ENCODE data around the gene ZMYND8.
"Not testable (repeated sequence)": the region's sequence is repeated elsewhere in the genome, so short reads cannot be mapped to it uniquely, and the experiment has no call there.

The ZMYND8 gene

DNA sequence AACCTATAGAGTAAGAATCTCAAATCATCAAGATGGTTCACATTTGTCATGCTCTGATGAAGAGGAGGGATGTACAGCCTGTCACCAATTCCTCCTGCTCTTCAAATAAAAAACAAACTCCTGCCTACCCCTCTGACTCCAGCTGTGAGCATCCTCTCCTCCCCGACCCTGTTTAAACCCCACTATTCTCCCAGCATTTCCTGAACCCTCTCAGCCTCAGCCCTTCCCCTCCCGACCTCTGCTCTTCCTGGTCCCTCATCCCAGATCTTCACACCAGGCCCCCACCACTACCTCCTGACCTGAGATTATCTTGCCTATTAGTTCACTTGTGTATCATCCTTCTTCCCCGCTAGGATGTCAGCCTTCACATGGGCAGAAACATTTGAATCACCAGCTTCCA is 75.8 kb downstream of the ZMYND8 start:
- DNase-seq (ENCODE audit: low read depth) = no peak
- TF ChIP-seq, protein P1, sequence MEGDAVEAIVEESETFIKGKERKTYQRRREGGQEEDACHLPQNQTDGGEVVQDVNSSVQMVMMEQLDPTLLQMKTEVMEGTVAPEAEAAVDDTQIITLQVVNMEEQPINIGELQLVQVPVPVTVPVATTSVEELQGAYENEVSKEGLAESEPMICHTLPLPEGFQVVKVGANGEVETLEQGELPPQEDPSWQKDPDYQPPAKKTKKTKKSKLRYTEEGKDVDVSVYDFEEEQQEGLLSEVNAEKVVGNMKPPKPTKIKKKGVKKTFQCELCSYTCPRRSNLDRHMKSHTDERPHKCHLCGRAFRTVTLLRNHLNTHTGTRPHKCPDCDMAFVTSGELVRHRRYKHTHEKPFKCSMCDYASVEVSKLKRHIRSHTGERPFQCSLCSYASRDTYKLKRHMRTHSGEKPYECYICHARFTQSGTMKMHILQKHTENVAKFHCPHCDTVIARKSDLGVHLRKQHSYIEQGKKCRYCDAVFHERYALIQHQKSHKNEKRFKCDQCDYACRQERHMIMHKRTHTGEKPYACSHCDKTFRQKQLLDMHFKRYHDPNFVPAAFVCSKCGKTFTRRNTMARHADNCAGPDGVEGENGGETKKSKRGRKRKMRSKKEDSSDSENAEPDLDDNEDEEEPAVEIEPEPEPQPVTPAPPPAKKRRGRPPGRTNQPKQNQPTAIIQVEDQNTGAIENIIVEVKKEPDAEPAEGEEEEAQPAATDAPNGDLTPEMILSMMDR (IDR thresholded peaks at IDR 0.05; ENCODE audit: insufficient read depth, low read depth, low read length, missing control alignments) = no peak
- H3K4me3 ChIP-seq (ENCODE audit: low read length) = no peak overlapping the region

DNA sequence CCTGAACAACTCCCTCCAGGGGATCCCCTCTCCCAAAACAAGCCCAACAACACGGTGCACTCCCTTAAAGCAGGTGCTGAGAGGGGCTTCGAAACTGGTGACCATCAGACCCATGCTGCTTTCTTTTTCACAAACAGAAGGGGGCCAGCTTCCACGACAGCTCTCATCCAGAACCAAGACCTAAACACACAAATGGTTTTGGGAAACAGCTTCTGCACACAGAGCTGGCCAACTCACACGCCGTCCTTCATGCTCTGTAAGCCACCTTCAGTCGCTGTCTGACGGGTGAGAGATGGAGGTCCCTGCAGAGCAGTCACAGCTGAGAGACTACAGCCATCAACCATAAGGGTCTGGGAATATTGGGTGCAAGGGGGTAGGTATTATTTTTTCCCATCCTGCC is 76.3 kb downstream of the ZMYND8 start:
- no peak overlapping the region for H3K4me3 ChIP-seq (ENCODE audit: low read length)
- DNase-seq (ENCODE audit: low read depth) = no peak
- TF ChIP-seq, protein P1 (IDR thresholded peaks at IDR 0.05; ENCODE audit: insufficient read depth, low read depth, low read length, missing control alignments) = no peak

DNA sequence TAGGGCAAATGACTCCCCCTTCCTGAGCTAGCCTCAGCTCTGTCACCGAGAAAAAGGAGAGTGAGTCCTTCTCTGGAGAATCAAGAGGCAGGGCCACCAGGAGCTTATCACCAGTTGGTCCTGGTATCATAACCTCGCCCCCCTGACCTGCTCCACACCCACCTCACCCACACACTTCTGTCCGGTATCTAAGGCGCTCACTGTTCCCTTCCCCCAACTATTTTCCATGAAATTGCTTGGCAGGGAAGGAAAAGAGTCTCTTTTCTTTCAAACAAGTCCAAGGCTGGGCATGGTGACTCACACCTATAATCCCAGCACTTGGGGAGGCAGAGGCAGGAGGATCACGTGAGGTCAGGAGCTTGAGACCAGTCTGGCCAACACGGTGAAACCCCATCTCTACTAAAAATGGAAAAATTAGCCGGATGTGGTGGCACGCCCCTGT is 77.6 kb downstream of the ZMYND8 start:
- H3K4me3 ChIP-seq (ENCODE audit: low read length) = no peak overlapping the region
- TF ChIP-seq, protein P1 (IDR thresholded peaks at IDR 0.05; ENCODE audit: insufficient read depth, low read depth, low read length, missing control alignments) = no peak
- peak; percentile 28 for DNase-seq (ENCODE audit: low read depth)

DNA sequence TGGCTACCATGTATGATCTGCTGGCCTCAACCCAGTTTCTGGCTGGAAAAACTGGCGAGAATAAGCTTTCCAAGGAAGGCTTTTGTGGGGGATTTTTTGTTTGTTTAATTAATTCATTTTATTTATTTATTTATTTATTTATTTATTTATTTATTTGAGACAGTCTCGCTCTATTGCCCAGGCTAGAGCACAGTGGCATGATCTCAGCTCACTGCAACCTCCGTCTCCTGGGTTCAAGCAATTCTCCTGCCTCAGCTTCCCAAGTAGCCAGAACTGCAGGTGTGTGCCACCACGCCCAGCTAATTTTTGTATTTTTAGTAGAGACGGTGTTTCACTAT is 79.0 kb downstream of the ZMYND8 start:
- not testable (repeated sequence) for DNase-seq (ENCODE audit: low read depth); H3K4me3 ChIP-seq (ENCODE audit: low read length)

DNA sequence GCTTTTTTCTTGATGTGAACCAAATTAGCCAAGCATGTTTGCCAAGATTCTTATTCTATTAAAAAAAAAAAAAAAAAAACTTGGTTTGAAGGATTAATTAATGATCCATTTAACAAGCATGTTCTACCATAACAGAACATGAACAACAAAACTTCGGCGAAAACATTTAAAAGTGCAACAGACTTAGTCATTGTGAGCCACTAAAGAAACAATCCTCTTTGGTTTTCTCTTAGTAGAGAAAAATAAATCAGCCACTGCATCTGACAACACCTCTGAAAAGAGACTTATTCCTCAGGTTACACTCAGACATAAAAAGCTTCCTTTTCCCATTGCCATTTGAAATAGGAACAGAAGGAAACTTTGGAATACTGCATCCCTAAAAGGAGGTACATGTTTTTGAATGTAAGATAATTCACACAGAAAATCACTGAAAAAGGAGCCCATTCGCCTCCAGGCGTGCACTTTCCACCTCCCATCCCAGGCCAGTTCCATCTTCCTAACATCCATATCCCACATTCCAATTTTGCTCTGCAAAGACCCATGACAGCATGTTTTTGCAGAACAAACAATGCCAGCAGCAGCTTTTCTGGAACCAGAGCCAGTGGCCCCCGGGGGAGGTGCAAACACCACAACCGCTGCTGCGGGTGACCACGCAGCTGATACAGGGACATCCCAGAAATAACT is 79.5 kb downstream of the ZMYND8 start:
- H3K4me3 ChIP-seq (ENCODE audit: low read length) = no peak overlapping the region
- DNase-seq (ENCODE audit: low read depth) = no peak
- TF ChIP-seq, protein P1 (IDR thresholded peaks at IDR 0.05; ENCODE audit: insufficient read depth, low read depth, low read length, missing control alignments) = no peak

DNA sequence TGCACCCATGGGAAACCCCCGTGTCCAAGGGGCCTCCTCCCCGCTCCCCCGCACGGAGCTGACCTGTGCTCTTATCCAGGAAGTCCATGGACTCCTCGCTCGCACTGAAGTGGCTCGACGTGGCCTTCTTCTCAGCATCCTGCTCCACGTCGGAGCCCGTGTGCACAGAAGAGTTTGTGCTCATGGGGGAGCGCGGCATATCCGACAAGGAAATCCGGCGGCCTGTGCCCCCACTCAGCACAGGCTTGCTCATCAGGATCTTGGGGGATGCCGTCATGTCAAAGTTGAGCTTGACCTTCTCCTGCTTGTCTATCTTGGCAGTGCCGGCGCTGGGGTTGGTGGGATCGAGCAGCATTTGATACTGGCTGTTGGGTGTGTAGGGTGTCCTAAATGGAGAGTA is 80.2 kb downstream of the ZMYND8 start:
- DNase-seq (ENCODE audit: low read depth) = no peak
- TF ChIP-seq, protein P1 (IDR thresholded peaks at IDR 0.05; ENCODE audit: insufficient read depth, low read depth, low read length, missing control alignments) = no peak
- H3K4me3 ChIP-seq (ENCODE audit: low read length) = no peak overlapping the region

DNA sequence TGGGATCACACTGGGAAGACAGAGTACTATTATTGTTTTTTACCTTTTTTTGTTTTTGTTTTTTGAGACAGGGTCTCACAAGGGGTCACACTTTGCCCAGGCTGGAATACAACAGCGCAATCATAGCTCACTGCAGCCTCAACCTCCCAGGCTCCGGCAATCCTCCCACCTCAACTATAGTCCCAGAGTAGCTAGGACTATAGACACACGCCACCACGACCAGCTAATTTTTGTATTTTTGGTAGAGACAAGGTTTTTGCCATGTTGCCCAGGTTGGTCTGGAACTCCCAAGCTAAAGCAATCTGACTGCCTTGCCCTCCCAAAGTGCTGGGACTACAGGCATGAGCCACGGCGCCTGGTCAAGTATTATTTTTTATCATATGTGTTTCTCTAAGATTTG is 81.0 kb downstream of the ZMYND8 start:
- TF ChIP-seq, protein P1 (IDR thresholded peaks at IDR 0.05; ENCODE audit: insufficient read depth, low read depth, low read length, missing control alignments) = no peak
- H3K4me3 ChIP-seq (ENCODE audit: low read length) = no peak overlapping the region
- no peak for DNase-seq (ENCODE audit: low read depth)

Measured in epithelial cell of esophagus (primary cell).